AG09309 (cell line): Measurements from ENCODE around the gene HPN.

ENCODE experiments used
- DNase-seq: peaks from one replicate; pipeline ENCODE4 v3.0.0-alpha.2; 2010; ENCODE audit warnings: low read depth
- H3K4me3 ChIP-seq: 2 replicates; pipeline ENCODE4 v1.5.1; 2011; ENCODE audit warnings: mild to moderate bottlenecking, low read depth, low read length, moderate library complexity; ENCODE audit not compliant: control insufficient read depth
- CTCF ChIP-seq: IDR thresholded peaks from 2 replicates; pipeline ENCODE4 v1.5.1; 2011; ENCODE audit warnings: mild to moderate bottlenecking, low read depth, low read length, inconsistent platforms; ENCODE audit not compliant: insufficient read depth, control insufficient read depth; ENCODE audit errors: missing control alignments

The HPN gene

GRCh38 chr19:35015270-35015953 lies 26.1 kb upstream of the HPN start:
- H3K4me3 ChIP-seq, result no peak overlapping the region
- DNase-seq, result no peak
- TF ChIP-seq CTCF, result no peak

GRCh38 chr19:35015954-35016351 lies 25.6 kb upstream of the HPN start:
- no peak for DNase-seq
- no peak overlapping the region for H3K4me3 ChIP-seq
- no peak for TF ChIP-seq CTCF

- no peak for TF ChIP-seq CTCF
- no peak overlapping the region for H3K4me3 ChIP-seq
- DNase-seq, result no peak
These were observed 24.0 kb upstream of the HPN start for GRCh38 chr19:35017507-35017906.

- no peak overlapping the region for H3K4me3 ChIP-seq
- DNase-seq, result no peak
- TF ChIP-seq CTCF, result no peak
These were observed 23.1 kb upstream of the HPN start for GRCh38 chr19:35018379-35018778.

- DNase-seq, result no peak
- no peak for TF ChIP-seq CTCF
- no peak overlapping the region for H3K4me3 ChIP-seq
These were observed 22.4 kb upstream of the HPN start for GRCh38 chr19:35019144-35019543.

GRCh38 chr19:35021016-35021415 lies 20.5 kb upstream of the HPN start:
- TF ChIP-seq CTCF, result no peak
- DNase-seq, result no peak
- no peak overlapping the region for H3K4me3 ChIP-seq

GRCh38 chr19:35021596-35021995 lies 19.9 kb upstream of the HPN start:
- H3K4me3 ChIP-seq, result no peak overlapping the region
- no peak for DNase-seq
- no peak for TF ChIP-seq CTCF
